Keratinocyte (primary cell): Measurements from ENCODE around the gene NALCN. TPM values are rescaled to one million over a fixed set of nuclear protein-coding genes. Genes with fewer than 3 reads are reported as not detected.

Source experiments
- DNase-seq: peaks from one replicate; pipeline ENCODE4 v3.0.0-alpha.2; 2011; ENCODE audit warnings: low read depth, missing footprints, low spot score
- FAIRE-seq: peaks from 2 replicates; lab custom pipeline; 2011; peaks lifted over from hg19 to GRCh38; lab: Jason Lieb, UNC
- H2AFZ ChIP-seq: 2 replicates; pipeline ENCODE4 v1.6.0; 2012; ENCODE audit warnings: low read length, control low read depth, inconsistent platforms; ENCODE audit not compliant: control insufficient read depth
- H3K27ac ChIP-seq: 2 replicates; pipeline ENCODE4 v1.5.1; 2011; ENCODE audit warnings: low read length; ENCODE audit not compliant: control insufficient read depth, insufficient read depth
- H3K27me3 ChIP-seq: 3 replicates; pipeline ENCODE4 v1.6.0; 2011; ENCODE audit warnings: low read length; ENCODE audit not compliant: control insufficient read depth, insufficient read depth; ENCODE audit errors: extremely low read depth
- H3K36me3 ChIP-seq, 2 experiments: 2 replicates in 1 of 2; 3 replicates in 1 of 2; pipeline ENCODE4 v1.5.1; 2011; ENCODE audit warnings: low read length in 2 of 2, mild to moderate bottlenecking in 1 of 2; ENCODE audit not compliant: control insufficient read depth in 2 of 2, insufficient read depth in 2 of 2; ENCODE audit errors: extremely low read depth in 1 of 2
- H3K4me1 ChIP-seq: 3 replicates; pipeline ENCODE4 v1.5.1; 2011; ENCODE audit warnings: low read length; ENCODE audit not compliant: control insufficient read depth, insufficient read depth; ENCODE audit errors: extremely low read depth
- H3K4me2 ChIP-seq: 3 replicates; pipeline ENCODE4 v1.6.0; 2011; ENCODE audit warnings: low read depth, low read length; ENCODE audit not compliant: control insufficient read depth, insufficient read depth; ENCODE audit errors: extremely low read depth
- H3K4me3 ChIP-seq, 3 experiments: fragments of 200-600 bp in 1 of 3; sonication (generic) in 1 of 3; 2 replicates in 2 of 3; 3 replicates in 1 of 3; pipeline ENCODE4 v1.5.1; 2011 to 2016; ENCODE audit warnings: low read length in 3 of 3, mild to moderate bottlenecking in 3 of 3, control low read depth in 2 of 3, inconsistent platforms in 1 of 3, low read depth in 1 of 3, mixed read lengths in 1 of 3, mixed run types in 1 of 3, moderate library complexity in 1 of 3; ENCODE audit not compliant: control insufficient read depth in 2 of 3, insufficient read depth in 2 of 3; ENCODE audit errors: extremely low read depth in 1 of 3
- H3K79me2 ChIP-seq: 2 replicates; pipeline ENCODE4 v1.6.0; 2012; ENCODE audit warnings: low read length; ENCODE audit not compliant: control insufficient read depth, insufficient read depth
- H3K9ac ChIP-seq: 3 replicates; pipeline ENCODE4 v1.6.0; 2011; ENCODE audit warnings: low read length; ENCODE audit not compliant: control insufficient read depth, insufficient read depth; ENCODE audit errors: extremely low read depth
- H3K9me1 ChIP-seq: 3 replicates; pipeline ENCODE4 v1.6.0; 2011; ENCODE audit warnings: low read length; ENCODE audit not compliant: control insufficient read depth, insufficient read depth; ENCODE audit errors: extremely low read depth
- H3K9me3 ChIP-seq: 2 replicates; pipeline ENCODE4 v1.5.1; 2012; ENCODE audit warnings: low read depth, low read length; ENCODE audit not compliant: control insufficient read depth
- H4K20me1 ChIP-seq: 3 replicates; pipeline ENCODE4 v1.6.0; 2011; ENCODE audit warnings: low read length; ENCODE audit not compliant: control insufficient read depth, insufficient read depth; ENCODE audit errors: extremely low read depth
- CTCF ChIP-seq, 3 experiments: IDR thresholded peaks in 1 of 3; conservative IDR thresholded peaks in 1 of 3; optimal IDR thresholded peaks in 1 of 3; 2 replicates in 2 of 3; 3 replicates in 1 of 3; pipeline versions ENCODE3 to v1.5.1; 2011; ENCODE audit warnings: low read length in 3 of 3, mild to moderate bottlenecking in 3 of 3, moderate library complexity in 2 of 3, control low read depth in 1 of 3, inconsistent platforms in 1 of 3; ENCODE audit not compliant: insufficient read depth in 2 of 3; ENCODE audit errors: extremely low read depth in 1 of 3
- EZH2 ChIP-seq: IDR thresholded peaks from one replicate; pipeline ENCODE4 v1.6.1; 2012; ENCODE audit warnings: inconsistent platforms, mild to moderate bottlenecking, low read length, moderate library complexity
- dilution Hi-C: fragments of 300-500 bp; cut with MboI; formaldehyde crosslinking; loops from one replicate; pipeline ENCODE4 v1.7.0; 2020; ENCODE audit warnings: low sequenced_read_pairs; ENCODE audit not compliant: extremely low pct_ligation_motif_present
- polyA plus RNA-seq, 5 experiments: library from polyadenylated mRNA; depleted of rRNA in 3 of 5; stranded (reverse) in 3 of 5; stranded (forward) in 1 of 5; unstranded in 1 of 5; fragments of >200 nt; gene quantifications; 1 replicate in 1 of 5; 2 replicates in 3 of 5; 3 replicates in 1 of 5; pipeline versions ENCODE4 v1.2.1 to v1.2.3, GENCODE V29; 2011 to 2012; ENCODE audit warnings: missing spikeins in 2 of 5, low read depth in 1 of 5, low replicate concordance in 1 of 5

NALCN gene
- polyA plus RNA-seq, 1 donor (not counting 4 experiments of a cell fraction or from before 2014, with no cell fraction given) = 0.16 TPM

- Histone ChIP-seq H4K20me1 (no peaks in the 10 kb centered on the region), H3K9ac (no peak overlapping the region), H3K9me3 (no peaks in the 10 kb centered on the region), H3K4me3 (no peak overlapping the region), H3K36me3 (no peaks in the 10 kb centered on the region), H3K79me2 (no peaks in the 10 kb centered on the region), H3K4me1 (no peaks in the 10 kb centered on the region), H3K27me3 (no peaks in the 10 kb centered on the region), H3K4me2 (no peak overlapping the region), H3K9me1 (no peaks in the 10 kb centered on the region), H2AFZ (no peak overlapping the region), H3K27ac (no peak overlapping the region)
- FAIRE-seq (no peak), DNase-seq (no peak)
- no peak for TF ChIP-seq CTCF (optimal IDR thresholded peaks at IDR 0.05 in 1 of 3, IDR thresholded peaks at IDR 0.05 in 1 of 3, conservative IDR thresholded peaks at IDR 0.05 in 1 of 3; ENCODE audit: extremely low read depth in 1 of 3, insufficient read depth in 2 of 3, low read length in 3 of 3)
- no peak for TF ChIP-seq EZH2
- dilution Hi-C loops = no loop called here
Observed at GRCh38 chr13:101300531-101300930, 115.8 kb downstream of the NALCN start.

GRCh38 chr13:101298517-101298916 is 117.8 kb downstream of the NALCN start:
- H3K9ac ChIP-seq = no peak overlapping the region
- H3K36me3 ChIP-seq = no peaks in the 10 kb centered on the region
- DNase-seq = no peak
- no peaks in the 10 kb centered on the region for H3K79me2 ChIP-seq
- TF ChIP-seq CTCF (optimal IDR thresholded peaks at IDR 0.05 in 1 of 3, IDR thresholded peaks at IDR 0.05 in 1 of 3, conservative IDR thresholded peaks at IDR 0.05 in 1 of 3; ENCODE audit: extremely low read depth in 1 of 3, insufficient read depth in 2 of 3, low read length in 3 of 3) (no peak), EZH2 (no peak)
- H3K9me3 ChIP-seq = no peaks in the 10 kb centered on the region
- H3K4me3 ChIP-seq = no peak overlapping the region
- no peaks in the 10 kb centered on the region for H3K4me1 ChIP-seq
- H3K27ac ChIP-seq = no peak overlapping the region
- no peak overlapping the region for H3K4me2 ChIP-seq
- no peaks in the 10 kb centered on the region for H4K20me1 ChIP-seq
- no peaks in the 10 kb centered on the region for H3K27me3 ChIP-seq
- dilution Hi-C loops = no loop called here
- no peaks in the 10 kb centered on the region for H3K9me1 ChIP-seq
- no peak overlapping the region for H2AFZ ChIP-seq
- no peak for FAIRE-seq
